OCI-LY3 (cell line): ENCODE results near the gene DESI1.
"Not testable (repeated sequence)": the region's sequence is repeated elsewhere in the genome, so short reads cannot be mapped to it uniquely, and the experiment has no call there.

Experiments used
- H2AFZ ChIP-seq: fragments of 200-600, 300-600 bp; shearing (Covaris generic); 2 replicates; pipeline ENCODE4 v1.6.0; 2014; ENCODE audit warnings: antibody characterized with exemption, low read depth, low read length
- H3K27ac ChIP-seq: fragments of 200-600, 300-600 bp; sonication (generic); 2 replicates; pipeline ENCODE4 v1.5.1; 2014; ENCODE audit warnings: mild to moderate bottlenecking, low read length, moderate library complexity, mixed read lengths
- H3K27me3 ChIP-seq: fragments of 200-600, 300-600 bp; sonication (generic); 2 replicates; pipeline ENCODE4 v1.6.1; 2014; ENCODE audit warnings: low read depth, low read length, mixed read lengths
- H3K36me3 ChIP-seq: fragments of 200-600, 300-600 bp; sonication (generic); replicated peaks from 2 replicates; pipeline ENCODE3; 2014; ENCODE audit warnings: low read depth, low read length, mixed read lengths
- H3K4me1 ChIP-seq: fragments of 300-600, 200-600 bp; sonication (generic); 2 replicates; pipeline ENCODE4 v1.6.1; 2014; ENCODE audit warnings: low read length, mixed read lengths
- H3K4me2 ChIP-seq: fragments of 200-600, 300-600 bp; sonication (generic); 2 replicates; pipeline ENCODE4 v1.6.1; 2014; ENCODE audit warnings: low read length, mixed read lengths
- H3K4me3 ChIP-seq: fragments of 300-600, 200-600 bp; sonication (generic); 2 replicates; pipeline ENCODE4 v1.5.1; 2014; ENCODE audit warnings: antibody characterized with exemption, mild to moderate bottlenecking, low read length, moderate library complexity
- H3K79me2 ChIP-seq: fragments of 300-600, 200-600 bp; shearing (Covaris generic); 2 replicates; pipeline ENCODE4 v1.6.1; 2014; ENCODE audit warnings: mild to moderate bottlenecking, low read length, mixed read lengths
- H3K9ac ChIP-seq: fragments of 300-600, 200-600 bp; shearing (Covaris generic); 2 replicates; pipeline ENCODE4 v1.6.0; 2014; ENCODE audit warnings: mild to moderate bottlenecking, low read length, moderate library complexity
- H3K9me3 ChIP-seq: fragments of 200-600, 300-600 bp; shearing (Covaris generic); 2 replicates; pipeline ENCODE4 v1.6.1; 2014; ENCODE audit warnings: low read length, mixed read lengths; ENCODE audit not compliant: insufficient read depth
- H4K20me1 ChIP-seq: fragments of 200-600, 300-600 bp; sonication (generic); 2 replicates; pipeline ENCODE4 v1.6.1; 2016; ENCODE audit warnings: low read length, mixed read lengths; ENCODE audit not compliant: insufficient read depth
- CTCF ChIP-seq: fragments of 200-600, 300-600 bp; sonication (generic); IDR thresholded peaks from 2 replicates; pipeline ENCODE4 v1.5.1; 2014; ENCODE audit warnings: antibody characterized with exemption, low read length, low read depth
- EZH2phosphoT487 ChIP-seq: fragments of 200-600 bp; shearing (Covaris generic); IDR thresholded peaks from 2 replicates; pipeline ENCODE4 v1.6.1; 2018; ENCODE audit warnings: antibody characterized with exemption, mixed run types, low read depth

Gene DESI1

GRCh38 chr22:41595703-41596102 lies 25.1 kb downstream of the DESI1 start:
- Histone ChIP-seq H3K79me2 (no peaks in the 10 kb centered on the region), H3K9me3 (no peaks in the 10 kb centered on the region), H2AFZ (no peak overlapping the region), H3K4me3 (no peak overlapping the region), H3K27me3 (no peaks in the 10 kb centered on the region), H3K9ac (no peak overlapping the region), H3K4me1 (no peaks in the 10 kb centered on the region), H4K20me1 (no peaks in the 10 kb centered on the region), H3K27ac (no peak overlapping the region), H3K36me3 (peaks cover 15% of the 10 kb centered on the region), H3K4me2 (no peak overlapping the region)
- TF ChIP-seq EZH2phosphoT487 (no peak), CTCF (no peak)

GRCh38 chr22:41593336-41593960 lies 27.4 kb downstream of the DESI1 start:
- H4K20me1 ChIP-seq, H3K9me3 ChIP-seq, H3K9ac ChIP-seq, H3K27ac ChIP-seq, H3K27me3 ChIP-seq, H3K36me3 ChIP-seq, H3K79me2 ChIP-seq, H3K4me2 ChIP-seq, H2AFZ ChIP-seq, H3K4me3 ChIP-seq, H3K4me1 ChIP-seq: not testable (repeated sequence)

DNA sequence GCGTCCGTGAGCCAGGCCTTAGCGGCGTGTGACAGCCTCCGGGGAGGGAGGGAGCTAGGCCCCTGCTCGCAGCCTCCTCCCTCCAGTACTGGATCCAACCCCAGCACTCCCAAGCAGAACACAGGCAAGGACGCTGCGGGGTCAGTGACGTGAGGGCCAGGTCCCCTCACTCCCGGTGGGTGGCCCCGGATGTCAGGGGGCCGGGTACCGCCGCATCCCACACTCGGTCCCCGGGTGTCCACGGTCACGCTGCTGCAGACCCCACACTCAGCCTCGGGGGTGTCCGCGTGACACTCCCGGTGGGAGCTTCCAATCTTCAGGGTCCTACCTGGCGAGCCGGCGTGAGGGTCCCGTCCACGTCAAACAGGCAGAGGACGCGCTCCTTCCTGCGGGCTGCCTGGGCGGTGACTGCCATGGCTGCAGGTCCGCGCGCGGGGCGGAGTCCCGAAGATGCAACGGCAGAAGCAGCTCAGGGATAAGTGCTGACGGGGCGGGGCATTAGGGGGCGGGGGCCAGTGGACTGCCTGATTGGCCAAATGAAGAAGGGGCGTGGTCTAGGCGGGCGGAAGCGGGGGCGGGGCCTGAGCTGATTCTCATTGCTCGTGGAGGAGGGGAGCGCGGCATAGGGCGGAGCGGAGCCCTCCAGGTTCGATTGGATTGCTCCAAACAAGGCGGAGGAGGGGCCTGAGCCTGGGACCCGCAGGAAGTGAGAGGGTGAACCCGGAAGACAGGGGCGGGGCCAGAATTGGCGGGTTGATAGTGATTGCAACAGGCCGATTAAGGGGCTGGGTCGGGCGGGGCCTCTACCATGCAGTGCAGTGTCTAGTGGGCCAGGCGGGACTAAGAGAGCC lies 31.2 kb downstream of the DESI1 start, which contains the start of gene PMM1:
PMM1 (minus strand) TSS at position 450 of the 851 bp plus-strand sequence; CDS start at position 415, 35 bp downstream.
- Histone ChIP-seq H2AFZ (peak within 1 kb of the TSS; percentile 73; the same call in 1 of the 2 replicates), H3K27me3 (no peaks in the 10 kb centered on the region), H3K36me3 (no peaks in the 10 kb centered on the region), H3K79me2 (no peaks in the 10 kb centered on the region), H3K27ac (no peak within 1 kb of the TSS), H3K9me3 (no peaks in the 10 kb centered on the region), H3K9ac (peak within 1 kb of the TSS; percentile 76), H3K4me3 (peak within 1 kb of the TSS; percentile 90), H3K4me1 (peaks cover 7% of the 10 kb centered on the region; the same call in 1 of the 2 replicates), H3K4me2 (peak within 1 kb of the TSS; percentile 85), H4K20me1 (no peaks in the 10 kb centered on the region)
- TF ChIP-seq EZH2phosphoT487 (no peak), CTCF (no peak)

DNA sequence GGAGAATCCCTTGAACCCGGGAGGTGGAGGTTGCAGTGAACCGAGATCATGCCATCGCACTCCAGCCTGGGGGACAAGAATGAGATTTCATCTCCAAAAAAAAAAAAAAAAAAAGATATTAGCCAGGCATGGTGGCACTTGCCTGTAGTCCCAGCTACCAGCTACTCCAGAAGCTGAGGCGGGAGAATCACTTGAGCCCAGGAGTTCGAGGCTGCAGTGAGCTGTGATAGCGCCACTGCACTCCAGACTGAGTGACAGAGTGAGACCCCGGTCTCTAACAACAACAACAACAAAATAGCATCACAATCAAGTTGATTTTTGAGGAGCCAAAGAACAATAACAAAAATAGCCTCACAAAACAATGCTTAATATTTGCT lies 33.5 kb downstream of the DESI1 start:
- TF ChIP-seq EZH2phosphoT487 (no peak), CTCF (no peak)
- Histone ChIP-seq H3K36me3 (no peaks in the 10 kb centered on the region), H2AFZ (no peak overlapping the region), H4K20me1 (no peaks in the 10 kb centered on the region), H3K4me1 (peaks cover 13% of the 10 kb centered on the region), H3K4me3 (no peak overlapping the region), H3K27me3 (no peaks in the 10 kb centered on the region), H3K9ac (no peak overlapping the region), H3K27ac (no peak overlapping the region), H3K4me2 (no peak overlapping the region), H3K79me2 (no peaks in the 10 kb centered on the region), H3K9me3 (no peaks in the 10 kb centered on the region)
